GDM1 (cell line): ENCODE measurements around the gene CAPN8.
"Not testable (repeated sequence)": the region's sequence is repeated elsewhere in the genome, so short reads cannot be mapped to it uniquely, and the experiment has no call there.

Source experiments
- DNase-seq: peaks from one replicate; lab custom pipeline; 2025; lab: John Stamatoyannopoulos, UW

CAPN8 gene

DNA sequence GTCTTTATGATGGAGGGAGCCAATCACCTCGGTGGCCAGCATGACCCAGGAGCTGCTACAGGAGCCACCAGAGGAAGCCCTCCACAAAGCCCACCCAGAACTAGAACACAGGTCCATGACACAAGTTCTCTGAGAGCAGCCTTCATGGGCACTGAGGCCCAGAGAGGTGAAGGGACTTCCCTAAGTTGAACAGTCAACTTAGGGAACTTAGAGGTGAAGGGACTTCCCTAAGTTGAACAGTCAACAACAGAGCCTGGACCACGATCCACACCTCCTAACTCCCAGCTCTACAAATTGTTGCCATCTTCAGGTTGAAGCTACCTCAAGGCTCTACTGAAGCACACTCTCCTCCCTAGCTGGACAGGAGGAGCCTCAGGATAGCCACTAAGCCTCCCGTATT, 139.5 kb downstream of the CAPN8 start:
- DNase-seq: no peak

GRCh38 chr1:223525546-223525945, 140.0 kb downstream of the CAPN8 start:
- no peak for DNase-seq

DNA sequence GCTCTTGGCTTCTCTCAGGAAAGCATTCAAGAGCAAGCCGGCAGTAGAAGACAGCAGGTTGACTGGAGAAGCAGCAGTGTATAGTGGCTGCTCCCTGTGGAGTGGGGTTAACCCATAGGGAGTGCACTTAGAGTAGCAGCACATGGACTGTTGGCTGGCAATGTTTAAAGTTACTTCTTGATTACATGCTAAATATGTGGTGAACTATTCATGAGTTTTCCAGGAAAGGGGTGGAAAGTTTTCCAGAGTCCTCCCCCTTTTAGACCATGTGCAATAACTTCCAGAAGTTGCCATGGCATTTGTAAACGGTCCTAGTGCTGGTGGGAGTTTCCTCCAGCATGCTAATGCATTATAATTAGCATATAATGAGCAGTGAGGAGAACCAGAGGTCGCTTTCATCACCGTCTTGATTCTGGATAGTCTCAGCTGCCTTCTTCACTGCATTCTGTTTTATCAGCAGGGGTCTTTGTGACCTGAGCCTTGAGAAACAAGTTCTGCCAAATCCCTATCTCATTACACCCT, 140.5 kb downstream of the CAPN8 start:
- no peak for DNase-seq

DNA sequence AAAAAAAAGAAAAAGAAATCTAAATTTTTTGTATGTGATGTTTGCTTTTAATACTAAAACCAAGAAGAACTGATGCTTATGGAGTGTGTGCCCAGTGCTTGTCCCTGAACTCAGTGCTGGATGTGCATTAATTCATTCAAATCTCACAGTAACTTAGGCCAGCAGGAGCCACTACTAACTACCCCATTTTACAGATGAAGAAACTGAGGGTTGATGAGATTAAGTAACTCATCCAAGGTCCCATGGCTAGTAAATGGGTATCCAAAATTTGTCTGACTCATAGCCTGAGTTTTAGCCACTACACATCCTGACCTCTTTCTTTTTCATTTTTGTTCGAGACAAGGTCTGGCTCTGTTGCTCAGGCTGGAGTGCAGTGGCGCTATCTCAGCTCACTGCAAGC, 144.4 kb downstream of the CAPN8 start:
- no peak for DNase-seq

- no peak for DNase-seq
Measured at GRCh38 chr1:223520200-223520599, 145.3 kb downstream of the CAPN8 start.

- DNase-seq: no peak
Measured at GRCh38 chr1:223519116-223519515, 146.4 kb downstream of the CAPN8 start.

- DNase-seq: not testable (repeated sequence)
Measured at GRCh38 chr1:223518553-223518952, 146.9 kb downstream of the CAPN8 start.

- DNase-seq: no peak
Measured at GRCh38 chr1:223515926-223516325, 149.6 kb downstream of the CAPN8 start.

DNA sequence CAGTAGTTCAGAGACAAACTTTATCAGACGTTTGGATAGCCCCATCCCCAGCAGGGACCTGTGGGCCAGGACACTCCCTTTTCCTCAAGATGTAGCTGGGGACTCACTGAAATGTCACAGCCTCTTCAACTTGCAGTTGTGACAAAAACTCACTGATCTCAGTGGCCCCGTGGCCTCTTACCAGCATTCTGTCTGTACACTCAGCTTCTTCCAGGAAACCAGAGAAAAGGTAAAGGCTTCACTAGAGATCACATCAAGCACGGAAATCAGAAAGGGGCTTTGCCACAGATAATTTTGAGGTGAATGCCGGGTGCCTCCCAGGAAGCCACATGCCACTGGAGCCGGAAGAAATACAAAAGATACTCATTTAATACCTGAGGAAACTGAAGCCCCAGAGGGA, 150.1 kb downstream of the CAPN8 start:
- DNase-seq: no peak

DNA sequence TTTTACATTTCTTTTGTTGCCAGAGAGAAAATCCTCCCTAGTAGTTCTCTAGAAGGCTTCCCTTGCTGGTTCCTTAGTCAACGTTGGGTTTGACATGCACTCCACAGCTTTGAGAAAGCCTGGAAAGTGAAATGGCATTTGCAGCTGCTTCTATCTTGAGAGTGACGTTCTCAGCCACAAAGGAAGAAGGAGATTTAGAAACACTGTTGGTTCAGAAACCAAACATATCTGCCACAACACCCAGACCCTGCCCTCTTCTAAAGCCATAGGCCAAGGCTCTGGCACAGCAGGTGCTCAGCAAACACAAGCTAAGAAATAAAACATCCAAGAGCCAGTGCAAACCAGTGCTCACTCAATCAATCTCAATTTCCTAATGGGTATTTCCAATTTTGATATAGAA, 150.9 kb downstream of the CAPN8 start:
- no peak for DNase-seq

- DNase-seq: no peak
Measured at GRCh38 chr1:223513309-223513708, 152.2 kb downstream of the CAPN8 start.

- DNase-seq: no peak
Measured at GRCh38 chr1:223512057-223512456, 153.4 kb downstream of the CAPN8 start.

GRCh38 chr1:223508796-223509195, 156.7 kb downstream of the CAPN8 start:
- no peak for DNase-seq

DNA sequence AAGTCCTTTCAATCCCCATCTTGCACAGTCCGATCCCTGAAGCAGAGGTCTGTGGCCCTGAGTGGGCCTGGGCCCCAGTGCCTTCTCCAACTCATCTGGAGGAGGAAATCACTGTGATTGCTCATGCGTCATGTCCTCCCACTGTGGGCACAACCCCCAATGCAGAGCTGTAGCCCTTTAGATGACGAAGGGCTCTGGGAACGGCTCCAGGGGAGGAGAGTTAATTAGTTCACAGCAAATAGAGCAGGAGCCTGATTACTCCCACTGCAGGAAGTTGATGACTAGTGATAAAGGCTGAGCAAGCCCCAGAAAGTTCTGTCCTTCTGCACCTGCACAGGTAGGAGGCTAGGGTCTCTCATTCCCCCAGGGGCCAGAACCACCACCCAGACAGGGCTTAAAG, 160.8 kb downstream of the CAPN8 start:
- no peak for DNase-seq

- DNase-seq: no peak
Measured at GRCh38 chr1:223503348-223503747, 162.2 kb downstream of the CAPN8 start.

- no peak for DNase-seq
Measured at GRCh38 chr1:223500560-223501425, 164.7 kb downstream of the CAPN8 start.

DNA sequence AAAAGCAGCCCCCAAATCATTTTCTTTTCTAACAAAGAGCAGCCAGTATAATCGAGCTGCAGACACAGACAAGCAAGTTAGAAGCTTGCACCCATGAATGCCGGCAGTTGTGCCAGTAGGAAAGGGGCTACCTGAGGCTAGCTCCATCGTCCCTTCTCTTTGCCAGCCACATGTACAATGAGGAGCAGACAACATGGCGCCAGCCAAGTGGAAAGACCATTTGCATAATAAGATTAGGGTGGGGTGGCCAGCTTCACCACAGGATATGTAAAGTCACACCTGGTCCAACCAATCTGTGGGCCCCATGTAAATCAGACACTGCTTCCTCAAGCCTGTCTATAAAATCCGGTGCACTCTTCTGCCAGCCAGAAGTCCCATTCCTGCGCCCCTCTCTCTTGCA, 168.6 kb downstream of the CAPN8 start:
- DNase-seq: no peak

DNA sequence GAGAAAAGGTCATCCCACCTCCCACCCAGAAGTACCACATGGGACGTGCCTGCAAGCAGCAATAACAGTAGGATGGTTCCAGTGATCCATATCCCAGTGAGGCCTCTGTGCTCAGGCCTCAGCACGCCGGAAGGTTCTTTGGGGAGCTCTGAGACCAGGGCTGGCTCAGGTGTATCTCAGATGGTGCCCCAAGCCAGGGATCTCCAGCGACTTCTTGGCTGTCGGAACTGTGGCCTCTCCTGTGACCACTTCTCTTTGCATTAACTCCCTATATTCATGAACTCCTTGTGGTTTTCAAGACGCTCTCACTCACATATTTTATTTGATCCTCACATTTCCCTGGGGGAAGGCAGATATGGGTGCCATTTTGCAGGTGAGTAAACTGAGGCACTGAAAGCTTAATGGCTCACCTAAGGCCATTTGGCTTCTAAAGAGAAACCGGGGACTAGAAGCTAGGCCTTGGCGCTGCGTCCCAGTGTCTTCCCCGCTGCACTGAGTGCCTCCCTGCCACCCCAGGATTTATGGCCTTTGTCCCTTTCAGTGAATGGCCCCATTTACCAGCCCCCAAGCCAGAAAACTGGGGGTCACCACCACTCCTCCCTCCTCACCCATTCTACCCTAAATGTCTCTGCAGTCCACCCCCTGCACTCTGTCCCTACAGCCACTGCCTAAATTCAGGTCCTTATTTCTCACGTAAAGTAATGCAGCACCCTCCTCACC, 170.4 kb downstream of the CAPN8 start:
- no peak for DNase-seq

DNA sequence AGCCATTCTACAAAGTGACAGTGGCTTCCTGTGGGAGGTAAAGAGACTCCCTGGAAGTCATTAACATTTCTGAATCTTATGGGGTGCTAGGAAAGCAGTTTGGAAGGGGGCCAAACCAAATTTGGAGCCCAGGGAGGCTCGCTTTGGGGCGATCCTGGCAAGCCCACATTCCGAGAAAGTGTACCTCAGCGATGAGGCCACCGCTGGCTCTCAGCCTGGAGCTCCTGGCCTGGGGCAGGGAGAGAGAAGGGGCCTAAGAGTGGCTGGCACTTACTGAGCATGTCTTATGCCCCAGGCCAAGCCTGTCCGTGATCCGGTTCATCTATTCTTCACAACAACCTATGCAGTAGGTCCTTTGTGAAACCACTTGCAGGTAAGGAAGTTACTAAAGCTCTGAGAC, 173.5 kb downstream of the CAPN8 start:
- DNase-seq: no peak
